A549 (cell line): ENCODE data around the gene DBR1. TPM values are rescaled to one million over a fixed set of nuclear protein-coding genes. Genes with fewer than 3 reads are reported as not detected.

Experiments
- ATAC-seq, 2 experiments: fragments of 200-7000 bp in 1 of 2; fragments of >200 bp in 1 of 2; cut with Nextera tagmentation in 1 of 2; cut with Tn5 transposase in 1 of 2; 3 replicates each; pipeline versions ENCODE4 v1.8.0 to v1.9.1; 2018 to 2020; ENCODE audit warnings: mild to moderate bottlenecking in 1 of 2, moderate library complexity in 1 of 2
- CTCF ChIA-PET: fragments of 300-600 bp; sonication (Branson Sonifier 250); formaldehyde crosslinking; extraction: SDS; loops from one replicate; lab custom pipeline; 2021; ENCODE audit warnings: antibody characterized with exemption, inconsistent platforms; lab: Yijun Ruan, JAX
- POLR2A ChIA-PET: fragments of 350-600 bp; formaldehyde crosslinking; extraction: SDS; loops from one replicate; lab custom pipeline; 2021; ENCODE audit warnings: antibody characterized with exemption, inconsistent platforms; lab: Yijun Ruan, JAX
- DNase-seq, 2 experiments: peaks; one replicate each; pipeline versions ENCODE4 v3.0.0 to v3.0.0-alpha.2; 2011 to 2016; ENCODE audit warnings: low read depth in 1 of 2, low spot score in 1 of 2
- FAIRE-seq: peaks from 2 replicates; lab custom pipeline; 2011; peaks lifted over from hg19 to GRCh38; lab: Jason Lieb, UNC
- H3K27ac ChIP-seq, 2 experiments: fragments of >200 bp; sonication (Bioruptor Twin); formaldehyde crosslinking; 3 replicates each; pipeline ENCODE4 v1.5.1; 2016 to 2017
- H3K4me1 ChIP-seq: fragments of >200 bp; sonication (Bioruptor Twin); formaldehyde crosslinking; 3 replicates; pipeline ENCODE4 v1.6.1; 2016
- H3K4me2 ChIP-seq: fragments of >200 bp; sonication (Bioruptor Twin); formaldehyde crosslinking; 3 replicates; pipeline ENCODE4 v1.6.1; 2016
- H3K4me3 ChIP-seq: fragments of >200 bp; sonication (Bioruptor Twin); formaldehyde crosslinking; 3 replicates; pipeline ENCODE4 v1.5.1; 2016
- H3K9me3 ChIP-seq: fragments of >200 bp; sonication (Bioruptor Twin); formaldehyde crosslinking; 3 replicates; pipeline ENCODE4 v1.6.1; 2016
- CBX8 ChIP-seq: fragments of 200-600 bp; sonication (generic); IDR thresholded peaks from 2 replicates; pipeline ENCODE4 v1.6.1; 2016
- CEBPB ChIP-seq, 2 experiments: fragments of >200 bp in 1 of 2; sonication (Bioruptor Twin) in 1 of 2; formaldehyde crosslinking in 1 of 2; IDR thresholded peaks; 2 replicates each; pipeline ENCODE4 v1.6.1; 2012 to 2016
- CHD4 ChIP-seq: fragments of 200-600 bp; sonication (generic); IDR thresholded peaks from 2 replicates; pipeline ENCODE4 v1.6.1; 2016; ENCODE audit warnings: antibody characterized with exemption, mild to moderate bottlenecking, borderline replicate concordance
- EP300 ChIP-seq, 2 experiments: fragments of >200 bp; sonication (Bioruptor Twin); formaldehyde crosslinking; IDR thresholded peaks; 2 replicates in 1 of 2; 3 replicates in 1 of 2; pipeline ENCODE4 v1.6.1; 2016 to 2017
- ESRRA ChIP-seq: fragments of 150-350 bp; IDR thresholded peaks from 2 replicates; pipeline ENCODE4 v1.6.1; 2014; ENCODE audit warnings: mild to moderate bottlenecking, low read length, borderline replicate concordance
- FOSL2 ChIP-seq, 2 experiments: fragments of 450-650 bp in 1 of 2; fragments of >200 bp in 1 of 2; sonication (Bioruptor Twin) in 1 of 2; formaldehyde crosslinking; IDR thresholded peaks; 2 replicates each; pipeline versions ENCODE4 v1.5.0 to v1.6.1; 2016 to 2020; ENCODE audit warnings: mild to moderate bottlenecking in 1 of 2, moderate library complexity in 1 of 2
- FOXS1 ChIP-seq: fragments of 250-450 bp; sonication (Bioruptor Pico); IDR thresholded peaks from 2 replicates; pipeline ENCODE4 v1.5.0; 2020; ENCODE audit warnings: mild to moderate bottlenecking, moderate library complexity
- HDAC2 ChIP-seq: fragments of 200-600 bp; sonication (generic); IDR thresholded peaks from 2 replicates; pipeline ENCODE4 v1.6.1; 2016
- KDM5A ChIP-seq: fragments of 200-600 bp; sonication (generic); IDR thresholded peaks from 2 replicates; pipeline ENCODE4 v1.6.1; 2016; ENCODE audit warnings: antibody characterized with exemption, mild to moderate bottlenecking
- MAFK ChIP-seq: fragments of 450-650 bp; IDR thresholded peaks from 2 replicates; pipeline ENCODE4 v1.6.1; 2014; ENCODE audit not compliant: partially characterized antibody
- NR3C1 ChIP-seq: fragments of >200 bp; sonication (Bioruptor Twin); formaldehyde crosslinking; IDR thresholded peaks from 3 replicates; pipeline ENCODE4 v1.6.1; 2017
- RARB ChIP-seq: fragments of 250-450 bp; sonication (Bioruptor Pico); IDR thresholded peaks from 2 replicates; pipeline ENCODE4 v1.8.0; 2021; ENCODE audit warnings: mild to moderate bottlenecking, moderate library complexity
- RNF2 ChIP-seq: fragments of 200-600 bp; sonication (generic); IDR thresholded peaks from 2 replicates; pipeline ENCODE4 v1.6.1; 2016; ENCODE audit warnings: low read depth, mild to moderate bottlenecking, antibody characterized with exemption, moderate library complexity, borderline replicate concordance
- SREBF2 ChIP-seq: fragments of 450-650 bp; IDR thresholded peaks from 2 replicates; pipeline ENCODE4 v1.6.1; 2014; ENCODE audit warnings: mild to moderate bottlenecking, moderate library complexity
- ZFP36 ChIP-seq: fragments of 450-650 bp; IDR thresholded peaks from 2 replicates; pipeline ENCODE4 v1.6.1; 2014; ENCODE audit warnings: borderline replicate concordance; ENCODE audit not compliant: partially characterized antibody
- ZNF302 ChIP-seq: fragments of 250-450 bp; sonication (Bioruptor Pico); IDR thresholded peaks from 2 replicates; pipeline ENCODE4 v1.9.0; 2021; ENCODE audit warnings: inconsistent platforms, mild to moderate bottlenecking, moderate library complexity
- WGBS: methylation state at CpG from one replicate; pipeline ENCODE4 v1.1.6; 2017; ENCODE audit errors: missing lambda C conversion rate; 5-methylcytosine and 5-hydroxymethylcytosine counted together
- polyA plus RNA-seq, 4 experiments: library from polyadenylated mRNA; depleted of rRNA in 3 of 4; stranded (reverse); fragments of >200 nt; fragmentation: RNase III in 1 of 4; extraction: RNeasy Plus Mini Kit Qiagen cat#74134 plus additional on column Dnase treatment in 1 of 4; gene quantifications; 2 replicates in 3 of 4; 3 replicates in 1 of 4; pipeline ENCODE4 v1.2.3, GENCODE V29; 2011 to 2017
- TF ChIP-seq, protein P1 (sequence below): fragments of >200 bp; sonication (Bioruptor Twin); formaldehyde crosslinking; IDR thresholded peaks from 3 replicates; pipeline ENCODE4 v1.6.1; 2016
- TF ChIP-seq, protein P2 (sequence below): IDR thresholded peaks from 2 replicates; pipeline ENCODE4 v1.6.1; 2012
- TF ChIP-seq, protein P3 (sequence below): fragments of 200-600 bp; sonication (generic); IDR thresholded peaks from 2 replicates; pipeline ENCODE4 v1.6.1; 2016; ENCODE audit warnings: antibody characterized with exemption, mild to moderate bottlenecking, moderate library complexity
- TF ChIP-seq, protein P4 (sequence below): fragments of 450-650 bp; IDR thresholded peaks from 2 replicates; pipeline ENCODE4 v1.6.1; 2014; ENCODE audit warnings: antibody characterized with exemption

The DBR1 gene
- polyA plus RNA-seq, 2 of the 4 experiments (the other 2 are of a cell fraction), result 13.2 to 14.2 TPM

DNA sequence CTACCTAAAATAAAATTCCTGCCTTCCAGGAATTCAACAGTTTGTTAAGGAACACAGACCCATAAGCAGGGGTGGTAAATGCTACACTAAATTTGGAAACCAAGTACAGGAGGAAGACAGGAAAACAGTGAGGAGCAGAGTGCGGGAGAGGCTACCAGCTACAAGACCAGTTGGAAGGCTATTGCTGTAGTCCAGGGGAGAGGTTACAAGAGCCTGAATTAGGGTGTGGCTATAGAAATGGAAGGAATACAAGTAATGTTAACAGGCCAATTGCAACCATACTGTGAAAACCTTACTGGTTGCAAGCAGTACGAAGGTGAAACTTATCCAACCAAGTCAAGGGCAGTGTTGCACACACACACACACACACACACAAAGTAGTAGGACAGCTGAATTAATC is 11.5 kb upstream of the DBR1 start:
- TF ChIP-seq ZNF302 (CRISPR knock-in tag), result no peak
- no peak for TF ChIP-seq RARB (CRISPR knock-in tag)
- no peak for TF ChIP-seq CHD4
- TF ChIP-seq SREBF2, result no peak
- no peak for TF ChIP-seq EP300 (IDR thresholded peaks at IDR 0.05)
- TF ChIP-seq RNF2, result no peak
- TF ChIP-seq FOSL2 (IDR thresholded peaks at IDR 0.05), result no peak
- TF ChIP-seq FOSL2 (CRISPR knock-in tag; IDR thresholded peaks at IDR 0.05), result no peak
- TF ChIP-seq ESRRA, result no peak
- TF ChIP-seq CEBPB (IDR thresholded peaks at IDR 0.05), result no peak
- TF ChIP-seq HDAC2, result no peak
- TF ChIP-seq, all 56 proteins: peak for 0
- peaks cover 13% of the 10 kb centered on the region for H3K4me1 ChIP-seq
- no peak for FAIRE-seq
- no peaks in the 10 kb centered on the region for H3K9me3 ChIP-seq
- peak in 1 of 2 experiments; percentile 14 for DNase-seq
- POLR2A ChIA-PET, result no interaction called here
- H3K27ac ChIP-seq, result peak overlapping the region; percentile 96 to 97; a peak in 3 of 6 replicates
- CTCF ChIA-PET, result interaction anchor here (0.9 kb wide), 1 partner anchor 114 kb away, joined by 3 read pairs; no protein-coding TSS in a partner anchor
- H3K4me2 ChIP-seq, result peak overlapping the region; percentile 81
- H3K4me3 ChIP-seq, result peak overlapping the region; percentile 93
- 63% methylated on average over 2 of the region's 2 CpGs for WGBS
- ATAC-seq, result peak in 1 of 2 experiments; percentile 32; a peak in 3 of 6 replicates

DNA sequence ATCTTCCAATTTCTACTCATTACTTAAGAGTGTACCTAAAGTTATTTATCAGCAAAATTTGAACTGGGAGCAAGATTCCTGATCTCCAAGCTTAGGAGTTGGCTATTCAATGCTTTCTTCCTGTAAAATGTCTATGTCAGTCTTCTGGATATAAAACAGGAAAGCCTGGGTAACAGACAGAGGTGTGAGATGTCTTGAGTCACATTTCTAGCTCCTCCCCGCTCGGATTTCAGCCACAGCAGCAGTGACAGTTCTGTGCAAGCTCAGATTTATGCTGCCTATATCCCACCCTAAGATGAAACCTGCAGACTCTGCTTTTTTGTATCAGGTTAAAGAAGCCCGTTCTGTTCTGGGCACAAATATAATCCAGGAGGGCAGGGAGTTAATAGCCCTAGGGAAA is 10.3 kb upstream of the DBR1 start:
- H3K27ac ChIP-seq, result no peak overlapping the region
- DNase-seq, result no peak
- CTCF ChIA-PET, result interaction anchor here (1.1 kb wide), 1 partner anchor 70 kb away, joined by 3 read pairs; the partner anchor contains the start of gene DZIP1L
- H3K4me2 ChIP-seq, result no peak overlapping the region
- TF ChIP-seq, protein P1, sequence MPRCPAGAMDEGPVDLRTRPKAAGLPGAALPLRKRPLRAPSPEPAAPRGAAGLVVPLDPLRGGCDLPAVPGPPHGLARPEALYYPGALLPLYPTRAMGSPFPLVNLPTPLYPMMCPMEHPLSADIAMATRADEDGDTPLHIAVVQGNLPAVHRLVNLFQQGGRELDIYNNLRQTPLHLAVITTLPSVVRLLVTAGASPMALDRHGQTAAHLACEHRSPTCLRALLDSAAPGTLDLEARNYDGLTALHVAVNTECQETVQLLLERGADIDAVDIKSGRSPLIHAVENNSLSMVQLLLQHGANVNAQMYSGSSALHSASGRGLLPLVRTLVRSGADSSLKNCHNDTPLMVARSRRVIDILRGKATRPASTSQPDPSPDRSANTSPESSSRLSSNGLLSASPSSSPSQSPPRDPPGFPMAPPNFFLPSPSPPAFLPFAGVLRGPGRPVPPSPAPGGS, result no peak
- TF ChIP-seq, protein P2, sequence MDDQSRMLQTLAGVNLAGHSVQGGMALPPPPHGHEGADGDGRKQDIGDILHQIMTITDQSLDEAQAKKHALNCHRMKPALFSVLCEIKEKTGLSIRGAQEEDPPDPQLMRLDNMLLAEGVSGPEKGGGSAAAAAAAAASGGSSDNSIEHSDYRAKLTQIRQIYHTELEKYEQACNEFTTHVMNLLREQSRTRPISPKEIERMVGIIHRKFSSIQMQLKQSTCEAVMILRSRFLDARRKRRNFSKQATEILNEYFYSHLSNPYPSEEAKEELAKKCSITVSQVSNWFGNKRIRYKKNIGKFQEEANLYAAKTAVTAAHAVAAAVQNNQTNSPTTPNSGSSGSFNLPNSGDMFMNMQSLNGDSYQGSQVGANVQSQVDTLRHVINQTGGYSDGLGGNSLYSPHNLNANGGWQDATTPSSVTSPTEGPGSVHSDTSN, result no peak
- no peak for TF ChIP-seq FOXS1 (CRISPR knock-in tag)
- no peak for TF ChIP-seq KDM5A
- TF ChIP-seq, protein P3, sequence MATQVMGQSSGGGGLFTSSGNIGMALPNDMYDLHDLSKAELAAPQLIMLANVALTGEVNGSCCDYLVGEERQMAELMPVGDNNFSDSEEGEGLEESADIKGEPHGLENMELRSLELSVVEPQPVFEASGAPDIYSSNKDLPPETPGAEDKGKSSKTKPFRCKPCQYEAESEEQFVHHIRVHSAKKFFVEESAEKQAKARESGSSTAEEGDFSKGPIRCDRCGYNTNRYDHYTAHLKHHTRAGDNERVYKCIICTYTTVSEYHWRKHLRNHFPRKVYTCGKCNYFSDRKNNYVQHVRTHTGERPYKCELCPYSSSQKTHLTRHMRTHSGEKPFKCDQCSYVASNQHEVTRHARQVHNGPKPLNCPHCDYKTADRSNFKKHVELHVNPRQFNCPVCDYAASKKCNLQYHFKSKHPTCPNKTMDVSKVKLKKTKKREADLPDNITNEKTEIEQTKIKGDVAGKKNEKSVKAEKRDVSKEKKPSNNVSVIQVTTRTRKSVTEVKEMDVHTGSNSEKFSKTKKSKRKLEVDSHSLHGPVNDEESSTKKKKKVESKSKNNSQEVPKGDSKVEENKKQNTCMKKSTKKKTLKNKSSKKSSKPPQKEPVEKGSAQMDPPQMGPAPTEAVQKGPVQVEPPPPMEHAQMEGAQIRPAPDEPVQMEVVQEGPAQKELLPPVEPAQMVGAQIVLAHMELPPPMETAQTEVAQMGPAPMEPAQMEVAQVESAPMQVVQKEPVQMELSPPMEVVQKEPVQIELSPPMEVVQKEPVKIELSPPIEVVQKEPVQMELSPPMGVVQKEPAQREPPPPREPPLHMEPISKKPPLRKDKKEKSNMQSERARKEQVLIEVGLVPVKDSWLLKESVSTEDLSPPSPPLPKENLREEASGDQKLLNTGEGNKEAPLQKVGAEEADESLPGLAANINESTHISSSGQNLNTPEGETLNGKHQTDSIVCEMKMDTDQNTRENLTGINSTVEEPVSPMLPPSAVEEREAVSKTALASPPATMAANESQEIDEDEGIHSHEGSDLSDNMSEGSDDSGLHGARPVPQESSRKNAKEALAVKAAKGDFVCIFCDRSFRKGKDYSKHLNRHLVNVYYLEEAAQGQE, result no peak
- no peak for TF ChIP-seq MAFK
- TF ChIP-seq NR3C1, result no peak
- no peak for TF ChIP-seq FOSL2 (IDR thresholded peaks at IDR 0.05)
- no peak for TF ChIP-seq FOSL2 (CRISPR knock-in tag; IDR thresholded peaks at IDR 0.05)
- no peak for TF ChIP-seq CBX8
- no peak for TF ChIP-seq ZFP36
- TF ChIP-seq, protein P4, sequence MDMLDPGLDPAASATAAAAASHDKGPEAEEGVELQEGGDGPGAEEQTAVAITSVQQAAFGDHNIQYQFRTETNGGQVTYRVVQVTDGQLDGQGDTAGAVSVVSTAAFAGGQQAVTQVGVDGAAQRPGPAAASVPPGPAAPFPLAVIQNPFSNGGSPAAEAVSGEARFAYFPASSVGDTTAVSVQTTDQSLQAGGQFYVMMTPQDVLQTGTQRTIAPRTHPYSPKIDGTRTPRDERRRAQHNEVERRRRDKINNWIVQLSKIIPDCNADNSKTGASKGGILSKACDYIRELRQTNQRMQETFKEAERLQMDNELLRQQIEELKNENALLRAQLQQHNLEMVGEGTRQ, result no peak
- H3K4me3 ChIP-seq, result no peak overlapping the region
- POLR2A ChIA-PET, result no interaction called here
- peaks cover 13% of the 10 kb centered on the region for H3K4me1 ChIP-seq
- no peak for FAIRE-seq
- ATAC-seq, result no peak
- no peaks in the 10 kb centered on the region for H3K9me3 ChIP-seq
- 38% methylated on average over 3 of the region's 3 CpGs for WGBS
